PC-9 (cell line): ENCODE data around the gene LRP3. TPM values are rescaled to one million over a fixed set of nuclear protein-coding genes. Genes with fewer than 3 reads are reported as not detected.
A peak's percentile ranks its signal among the peaks of the same experiment; 100 is the strongest.

Source experiments
- BruUV-seq: library from RNA; stranded (reverse); fragments of 400-500 nt; replicated peaks from 2 replicates; lab custom pipeline; 2021; lab: Mats Ljungman, UMichigan
- CTCF ChIA-PET: fragments of 300-600 bp; sonication (Branson Sonifier 250); formaldehyde crosslinking; loops from one replicate; lab custom pipeline; 2022; ENCODE audit warnings: antibody characterized with exemption; lab: Charles Lee
- POLR2A ChIA-PET: fragments of 300-600 bp; sonication (Branson Sonifier 250); formaldehyde crosslinking; loops from one replicate; lab custom pipeline; 2022; ENCODE audit warnings: antibody characterized with exemption; ENCODE audit not compliant: unreplicated experiment; lab: Charles Lee
- DNase-seq, 2 experiments: peaks; one replicate each; pipeline versions ENCODE4 v3.0.0 to v3.0.0-alpha.2; 2015 to 2022; ENCODE audit warnings: mixed read lengths in 1 of 2
- H2AFZ ChIP-seq: fragments of 200-600 bp; sonication (generic); 2 replicates; pipeline ENCODE4 v1.8.1; 2017; ENCODE audit warnings: antibody characterized with exemption
- H3F3A ChIP-seq: fragments of 200-600 bp; sonication (generic); 2 replicates; pipeline ENCODE4 v1.8.1; 2017; ENCODE audit warnings: antibody characterized with exemption, mild to moderate bottlenecking, low read depth; ENCODE audit not compliant: insufficient read depth
- H3K27ac ChIP-seq: fragments of 200-600 bp; sonication (generic); 2 replicates; pipeline ENCODE4 v1.6.1; 2016; ENCODE audit warnings: mixed run types
- H3K27me3 ChIP-seq: fragments of 200-600 bp; sonication (generic); 2 replicates; pipeline ENCODE4 v1.6.1; 2016; ENCODE audit warnings: low read depth, mixed run types; ENCODE audit not compliant: insufficient read depth
- H3K36me3 ChIP-seq: fragments of 200-600 bp; sonication (generic); 2 replicates; pipeline ENCODE4 v1.6.1; 2016; ENCODE audit warnings: low read depth, mixed run types
- H3K4me1 ChIP-seq: fragments of 200-600 bp; sonication (generic); replicated peaks from 2 replicates; pipeline ENCODE4 v1.6.1; 2016; ENCODE audit warnings: mixed run types; ENCODE audit not compliant: insufficient read depth
- H3K4me2 ChIP-seq: fragments of 200-600 bp; sonication (generic); 2 replicates; pipeline ENCODE4 v1.6.1; 2017; ENCODE audit warnings: mixed run types
- H3K4me3 ChIP-seq: fragments of 200-600 bp; sonication (generic); 2 replicates; pipeline ENCODE4 v1.6.1; 2016; ENCODE audit warnings: mixed run types
- H3K79me2 ChIP-seq: fragments of 200-600 bp; sonication (generic); 2 replicates; pipeline ENCODE4 v1.6.1; 2017; ENCODE audit warnings: low read depth, mixed run types
- H3K9me2 ChIP-seq: fragments of 200-600 bp; sonication (generic); 2 replicates; pipeline ENCODE4 v1.8.1; 2017; ENCODE audit warnings: mild to moderate bottlenecking; ENCODE audit not compliant: insufficient read depth
- H3K9me3 ChIP-seq: fragments of 200-600 bp; sonication (generic); 2 replicates; pipeline ENCODE4 v1.8.1; 2016; ENCODE audit warnings: low read depth; ENCODE audit not compliant: insufficient read depth
- H4K20me1 ChIP-seq: fragments of 200-600 bp; sonication (generic); 2 replicates; pipeline ENCODE4 v1.8.1; 2017; ENCODE audit not compliant: insufficient read depth
- EZH2 ChIP-seq: fragments of 200-600 bp; sonication (generic); IDR thresholded peaks from 2 replicates; pipeline ENCODE4 v1.8.0; 2017; ENCODE audit warnings: antibody characterized with exemption, low read depth
- intact Hi-C: fragments of 100-400 bp; cut with micrococcal nuclease; formaldehyde crosslinking; loops from one replicate; pipeline ENCODE4 v1.10.0; 2022; ENCODE audit not compliant: unreplicated experiment
- total RNA-seq: library from RNA; stranded (reverse); gene quantifications from 2 replicates; pipeline ENCODE4 v1.2.3, GENCODE V29; 2021
- TF ChIP-seq, protein P1 (sequence below): fragments of 200-600 bp; sonication (generic); conservative IDR thresholded peaks from 2 replicates; pipeline ENCODE4 v1.6.1; 2017; ENCODE audit warnings: mixed run types, antibody characterized with exemption, mild to moderate bottlenecking, moderate library complexity

Gene LRP3
- total RNA-seq, 1 experiment from 2014 or later = 2.3 TPM

- no peak overlapping the region for H2AFZ ChIP-seq
- H3K36me3 ChIP-seq = no peaks in the 10 kb centered on the region
- H3F3A ChIP-seq = no peaks in the 10 kb centered on the region
- no peaks in the 10 kb centered on the region for H3K9me3 ChIP-seq
- peaks cover 18% of the 10 kb centered on the region for H3K27me3 ChIP-seq
- no peak for DNase-seq
- H4K20me1 ChIP-seq = no peaks in the 10 kb centered on the region
- no peaks in the 10 kb centered on the region for H3K9me2 ChIP-seq
- H3K27ac ChIP-seq = no peak overlapping the region
- no peak overlapping the region; the same call in 1 of the 2 replicates for H3K4me3 ChIP-seq
- intact Hi-C loops = no loop called here
- no peaks in the 10 kb centered on the region for H3K79me2 ChIP-seq
- no peaks in the 10 kb centered on the region for H3K4me1 ChIP-seq
- ChIA-PET CTCF (no interaction called here), POLR2A (interaction anchor here (0.6 kb wide), 1 partner anchor 140 kb away, joined by 5 read pairs; no protein-coding TSS in a partner anchor)
- TF ChIP-seq EZH2 = no peak
- TF ChIP-seq, protein P1, sequence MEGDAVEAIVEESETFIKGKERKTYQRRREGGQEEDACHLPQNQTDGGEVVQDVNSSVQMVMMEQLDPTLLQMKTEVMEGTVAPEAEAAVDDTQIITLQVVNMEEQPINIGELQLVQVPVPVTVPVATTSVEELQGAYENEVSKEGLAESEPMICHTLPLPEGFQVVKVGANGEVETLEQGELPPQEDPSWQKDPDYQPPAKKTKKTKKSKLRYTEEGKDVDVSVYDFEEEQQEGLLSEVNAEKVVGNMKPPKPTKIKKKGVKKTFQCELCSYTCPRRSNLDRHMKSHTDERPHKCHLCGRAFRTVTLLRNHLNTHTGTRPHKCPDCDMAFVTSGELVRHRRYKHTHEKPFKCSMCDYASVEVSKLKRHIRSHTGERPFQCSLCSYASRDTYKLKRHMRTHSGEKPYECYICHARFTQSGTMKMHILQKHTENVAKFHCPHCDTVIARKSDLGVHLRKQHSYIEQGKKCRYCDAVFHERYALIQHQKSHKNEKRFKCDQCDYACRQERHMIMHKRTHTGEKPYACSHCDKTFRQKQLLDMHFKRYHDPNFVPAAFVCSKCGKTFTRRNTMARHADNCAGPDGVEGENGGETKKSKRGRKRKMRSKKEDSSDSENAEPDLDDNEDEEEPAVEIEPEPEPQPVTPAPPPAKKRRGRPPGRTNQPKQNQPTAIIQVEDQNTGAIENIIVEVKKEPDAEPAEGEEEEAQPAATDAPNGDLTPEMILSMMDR = no peak
- no TSS peak for BruUV-seq
- H3K4me2 ChIP-seq = peak overlapping the region; percentile 64
Observed at GRCh38 chr19:33195645-33196347, 1.7 kb downstream of the LRP3 start.

DNA sequence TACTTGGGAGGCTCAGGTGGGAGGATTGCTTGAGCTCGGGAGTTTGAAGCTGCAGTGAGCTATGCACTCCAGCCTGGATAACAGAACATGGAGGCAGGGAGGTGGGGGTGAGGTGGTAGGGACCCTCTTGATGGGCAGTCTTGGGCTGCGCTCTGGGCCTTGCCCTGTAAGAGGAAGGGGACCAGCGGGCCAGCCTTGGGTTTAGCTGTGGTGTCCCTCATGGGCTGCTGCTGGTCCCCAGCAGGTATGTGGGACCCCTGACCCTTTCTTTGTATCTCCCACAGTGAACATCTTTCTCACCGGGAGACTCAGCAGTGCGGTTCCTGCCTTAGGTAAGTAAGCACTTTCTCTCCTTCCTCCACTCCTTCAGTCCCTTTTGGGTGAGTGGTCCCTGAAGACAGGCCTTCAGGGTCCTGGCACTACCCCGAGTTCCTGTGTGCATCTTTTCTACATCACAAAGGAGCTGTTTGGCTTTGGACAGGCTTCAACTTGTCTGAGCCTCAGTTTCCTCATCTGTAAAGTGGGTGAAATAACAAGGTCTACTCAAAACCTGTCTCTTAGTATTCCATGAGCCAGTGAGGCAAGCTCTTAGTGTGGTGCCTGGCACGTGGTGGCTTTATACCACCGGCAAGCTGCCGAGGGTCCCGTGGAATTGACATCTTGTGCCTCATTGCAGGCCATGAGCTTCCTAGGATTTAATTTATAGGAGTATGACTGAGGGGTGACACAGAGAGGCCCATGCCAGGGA lies 2.5 kb downstream of the LRP3 start:
- POLR2A ChIA-PET = no interaction called here
- Histone ChIP-seq H3K9me2 (no peaks in the 10 kb centered on the region), H3K9me3 (no peaks in the 10 kb centered on the region), H2AFZ (no peak overlapping the region), H3K79me2 (no peaks in the 10 kb centered on the region), H3K36me3 (no peaks in the 10 kb centered on the region), H3K4me2 (no peak overlapping the region), H4K20me1 (no peaks in the 10 kb centered on the region), H3K27ac (no peak overlapping the region), H3K4me3 (no peak overlapping the region), H3K27me3 (peaks cover 18% of the 10 kb centered on the region), H3K4me1 (no peaks in the 10 kb centered on the region), H3F3A (no peaks in the 10 kb centered on the region)
- DNase-seq = no peak
- no peak for TF ChIP-seq EZH2
- TF ChIP-seq, protein P1 = no peak
- intact Hi-C loops = no loop called here
- no TSS peak for BruUV-seq
- CTCF ChIA-PET = interaction anchor here (0.6 kb wide), 1 partner anchor 44 kb away, joined by 8 read pairs; no protein-coding TSS in a partner anchor

- no peak overlapping the region for H3K4me2 ChIP-seq
- H3K4me3 ChIP-seq = no peak overlapping the region
- no peaks in the 10 kb centered on the region for H3K79me2 ChIP-seq
- no peak overlapping the region for H2AFZ ChIP-seq
- CTCF ChIA-PET = no interaction called here
- no TSS peak for BruUV-seq
- no peak overlapping the region for H3K27ac ChIP-seq
- H3K27me3 ChIP-seq = peaks cover 12% of the 10 kb centered on the region
- no peaks in the 10 kb centered on the region for H3K36me3 ChIP-seq
- TF ChIP-seq EZH2 = no peak
- TF ChIP-seq, protein P1 = no peak
- no peak for DNase-seq
- H3K9me3 ChIP-seq = no peaks in the 10 kb centered on the region
- intact Hi-C loops = no loop called here
- H4K20me1 ChIP-seq = no peaks in the 10 kb centered on the region
- no peaks in the 10 kb centered on the region for H3K4me1 ChIP-seq
- POLR2A ChIA-PET = no interaction called here
- no peaks in the 10 kb centered on the region for H3K9me2 ChIP-seq
- no peaks in the 10 kb centered on the region for H3F3A ChIP-seq
Observed at GRCh38 chr19:33197591-33198000, 3.5 kb downstream of the LRP3 start.
